ENCODE data around the gene TMEM115.

GRCh38 chr3:50365842-50366220 lies 6.5 kb upstream of the TMEM115 start:
- TF ChIP-seq POLR2A (conservative IDR thresholded peaks at IDR 0.05) = no peak
- TF ChIP-seq, protein P1, sequence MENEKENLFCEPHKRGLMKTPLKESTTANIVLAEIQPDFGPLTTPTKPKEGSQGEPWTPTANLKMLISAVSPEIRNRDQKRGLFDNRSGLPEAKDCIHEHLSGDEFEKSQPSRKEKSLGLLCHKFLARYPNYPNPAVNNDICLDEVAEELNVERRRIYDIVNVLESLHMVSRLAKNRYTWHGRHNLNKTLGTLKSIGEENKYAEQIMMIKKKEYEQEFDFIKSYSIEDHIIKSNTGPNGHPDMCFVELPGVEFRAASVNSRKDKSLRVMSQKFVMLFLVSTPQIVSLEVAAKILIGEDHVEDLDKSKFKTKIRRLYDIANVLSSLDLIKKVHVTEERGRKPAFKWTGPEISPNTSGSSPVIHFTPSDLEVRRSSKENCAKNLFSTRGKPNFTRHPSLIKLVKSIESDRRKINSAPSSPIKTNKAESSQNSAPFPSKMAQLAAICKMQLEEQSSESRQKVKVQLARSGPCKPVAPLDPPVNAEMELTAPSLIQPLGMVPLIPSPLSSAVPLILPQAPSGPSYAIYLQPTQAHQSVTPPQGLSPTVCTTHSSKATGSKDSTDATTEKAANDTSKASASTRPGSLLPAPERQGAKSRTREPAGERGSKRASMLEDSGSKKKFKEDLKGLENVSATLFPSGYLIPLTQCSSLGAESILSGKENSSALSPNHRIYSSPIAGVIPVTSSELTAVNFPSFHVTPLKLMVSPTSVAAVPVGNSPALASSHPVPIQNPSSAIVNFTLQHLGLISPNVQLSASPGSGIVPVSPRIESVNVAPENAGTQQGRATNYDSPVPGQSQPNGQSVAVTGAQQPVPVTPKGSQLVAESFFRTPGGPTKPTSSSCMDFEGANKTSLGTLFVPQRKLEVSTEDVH (IDR thresholded peaks at IDR 0.05; ENCODE audit: low read depth, partially characterized antibody) = no peak
- no peak for TF ChIP-seq TEAD2 (tag; IDR thresholded peaks at IDR 0.05)
- no peak for TF ChIP-seq MLLT1 (IDR thresholded peaks at IDR 0.05)
- TF ChIP-seq ZNF318 (IDR thresholded peaks at IDR 0.05; ENCODE audit: borderline replicate concordance in 1 of 2, low read depth in 1 of 2) = no peak
- TF ChIP-seq ZNF280B (CRISPR knock-in tag; IDR thresholded peaks at IDR 0.05) = no peak
- TF ChIP-seq POLR3A (IDR thresholded peaks at IDR 0.05; ENCODE audit: borderline replicate concordance, extremely low read depth, insufficient read depth, insufficient read length) = no peak
- TF ChIP-seq RNF219 (CRISPR knock-in tag; IDR thresholded peaks at IDR 0.05) = no peak
- no peak for TF ChIP-seq ATF3 (IDR thresholded peaks at IDR 0.05)
- TF ChIP-seq ATF3 (CRISPR knock-in tag; conservative IDR thresholded peaks at IDR 0.05) = no peak
- no peak for TF ChIP-seq ZNF274 (IDR thresholded peaks at IDR 0.05; ENCODE audit: borderline replicate concordance, low read depth, low read length)
- TF ChIP-seq RHOXF2B (CRISPR knock-in tag; conservative IDR thresholded peaks at IDR 0.05) = no peak
